Thyroid gland (tissue), 4 donors: Measurements from ENCODE around the gene TSPAN32. TPM values are rescaled to one million over a fixed set of nuclear protein-coding genes. Genes with fewer than 3 reads are reported as not detected.

Source experiments
- DNase-seq, 2 donors: peaks; one replicate each; pipeline ENCODE4 v3.0.0-alpha.2; 2019
- H3K27ac ChIP-seq, 3 donors: fragments of 200-600 bp; sonication (generic); 1 replicate in 2 of 3; 2 replicates in 1 of 3; pipeline ENCODE4 v1.5.1; 2016 to 2019; ENCODE audit warnings: mild to moderate bottlenecking in 1 of 3, moderate library complexity in 1 of 3
- H3K27me3 ChIP-seq: fragments of 200-600 bp; sonication (generic); one replicate; pipeline ENCODE4 v1.5.1; 2019
- H3K36me3 ChIP-seq, 2 donors: fragments of 200-600 bp; sonication (generic); one replicate each; pipeline ENCODE4 v1.5.1; 2016 to 2019
- H3K4me1 ChIP-seq, 2 donors: fragments of 200-600 bp; sonication (generic); one replicate each; pipeline ENCODE4 v1.5.1; 2017 to 2019
- H3K4me3 ChIP-seq, 3 donors: fragments of 200-600 bp; sonication (generic); replicated peaks in 1 of 3; 1 replicate in 2 of 3; 2 replicates in 1 of 3; pipeline ENCODE4 v1.5.1; 2016; ENCODE audit warnings: mild to moderate bottlenecking in 1 of 3
- H3K9me3 ChIP-seq: fragments of 200-600 bp; sonication (generic); one replicate; pipeline ENCODE4 v1.5.1; 2017
- POLR2A ChIP-seq, 2 donors: fragments of 450-650 bp; IDR thresholded peaks; one replicate each; pipeline ENCODE4 v1.6.1; 2017; ENCODE audit warnings: antibody characterized with exemption in 2 of 2, mild to moderate bottlenecking in 2 of 2, moderate library complexity in 1 of 2
- WGBS, 2 donors: methylation state at CpG; one replicate each; pipeline ENCODE4 v1.1.5; 2017; 5-methylcytosine and 5-hydroxymethylcytosine counted together
- intact Hi-C: fragments of 100-400 bp; cut with DNase I; formaldehyde crosslinking; loops from one replicate; pipeline ENCODE4 v1.15.1; 2023
- total RNA-seq, 4 donors: library from RNA; depleted of rRNA; stranded (reverse); fragments of >200 nt; gene quantifications; one replicate each; pipeline ENCODE4 v1.2.3, GENCODE V29; 2016
- TF ChIP-seq, protein P1 (sequence below), 6 experiments: fragments of 200-600 bp in 3 of 6; fragments of 450-650 bp in 3 of 6; sonication (generic) in 3 of 6; IDR thresholded peaks; one replicate each; pipeline ENCODE4 v1.5.1; 2016 to 2019; ENCODE audit warnings: antibody characterized with exemption in 6 of 6, mild to moderate bottlenecking in 2 of 6, inconsistent platforms in 1 of 6, moderate library complexity in 1 of 6

The TSPAN32 gene
- total RNA-seq, 4 donors from 2014 or later: 0.33 to 0.45 TPM; not detected in 2

DNA sequence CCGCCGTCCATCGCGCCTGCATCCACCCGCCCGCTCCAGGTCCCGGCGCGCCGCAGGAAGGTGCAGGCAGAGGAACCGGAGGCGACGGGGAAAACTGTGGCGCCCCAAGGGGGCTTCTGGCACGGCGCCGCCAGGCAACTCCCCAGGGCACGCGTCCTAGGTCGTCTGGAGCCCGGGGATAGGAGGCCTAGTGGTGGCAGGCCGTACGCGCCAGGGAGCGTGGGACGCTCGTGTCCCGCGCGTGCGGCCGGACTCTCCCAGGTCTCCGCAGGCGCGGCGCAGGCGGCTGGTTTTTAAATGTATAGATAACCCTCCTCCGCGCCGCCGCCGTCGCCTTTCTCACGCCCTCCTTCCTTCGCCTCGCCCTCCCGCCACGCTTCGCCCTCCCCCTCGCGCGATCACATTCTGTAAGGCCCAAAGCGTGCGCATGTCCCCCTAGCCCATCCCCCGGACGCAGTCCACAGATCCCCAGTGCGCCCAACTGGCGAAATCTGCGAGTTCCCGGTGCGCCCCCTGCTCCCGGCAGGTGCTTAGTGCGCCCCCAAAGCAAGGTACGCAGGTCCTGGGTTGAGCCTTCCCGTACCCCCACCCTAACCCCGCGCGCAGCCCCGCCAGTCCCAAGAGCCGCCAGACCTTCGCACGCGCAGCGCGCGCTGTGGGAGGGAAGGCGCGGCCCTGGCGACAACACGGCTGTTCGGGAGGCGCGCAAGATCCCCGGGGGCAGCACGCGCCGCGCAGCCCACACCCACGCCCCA lies 31.3 kb upstream of the TSPAN32 start, which contains the start of gene ASCL2:
ASCL2 (minus strand) TSS at position 267 of the 755 bp plus-strand sequence; CDS start at position 11, 256 bp downstream.
- TF ChIP-seq, protein P1, sequence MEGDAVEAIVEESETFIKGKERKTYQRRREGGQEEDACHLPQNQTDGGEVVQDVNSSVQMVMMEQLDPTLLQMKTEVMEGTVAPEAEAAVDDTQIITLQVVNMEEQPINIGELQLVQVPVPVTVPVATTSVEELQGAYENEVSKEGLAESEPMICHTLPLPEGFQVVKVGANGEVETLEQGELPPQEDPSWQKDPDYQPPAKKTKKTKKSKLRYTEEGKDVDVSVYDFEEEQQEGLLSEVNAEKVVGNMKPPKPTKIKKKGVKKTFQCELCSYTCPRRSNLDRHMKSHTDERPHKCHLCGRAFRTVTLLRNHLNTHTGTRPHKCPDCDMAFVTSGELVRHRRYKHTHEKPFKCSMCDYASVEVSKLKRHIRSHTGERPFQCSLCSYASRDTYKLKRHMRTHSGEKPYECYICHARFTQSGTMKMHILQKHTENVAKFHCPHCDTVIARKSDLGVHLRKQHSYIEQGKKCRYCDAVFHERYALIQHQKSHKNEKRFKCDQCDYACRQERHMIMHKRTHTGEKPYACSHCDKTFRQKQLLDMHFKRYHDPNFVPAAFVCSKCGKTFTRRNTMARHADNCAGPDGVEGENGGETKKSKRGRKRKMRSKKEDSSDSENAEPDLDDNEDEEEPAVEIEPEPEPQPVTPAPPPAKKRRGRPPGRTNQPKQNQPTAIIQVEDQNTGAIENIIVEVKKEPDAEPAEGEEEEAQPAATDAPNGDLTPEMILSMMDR (IDR thresholded peaks at IDR 0.05): no peak
- no peak for TF ChIP-seq POLR2A (IDR thresholded peaks at IDR 0.05)
- Histone ChIP-seq H3K27me3 (no peaks in the 10 kb centered on the region), H3K9me3 (no peaks in the 10 kb centered on the region), H3K27ac (peak within 1 kb of the TSS in 1 of 3 donors; percentile 46), H3K4me1 (peaks cover 7 to 40% of the 10 kb centered on the region in 2 donors), H3K36me3 (no peaks in the 10 kb centered on the region), H3K4me3 (peak within 1 kb of the TSS in 2 of 3 donors; percentile 25 to 54)
- WGBS, 2 donors: 3 to 8% methylated on average over 15 to 22 of the region's 89 CpGs
- DNase-seq: no peak
- intact Hi-C loops: no loop called here

DNA sequence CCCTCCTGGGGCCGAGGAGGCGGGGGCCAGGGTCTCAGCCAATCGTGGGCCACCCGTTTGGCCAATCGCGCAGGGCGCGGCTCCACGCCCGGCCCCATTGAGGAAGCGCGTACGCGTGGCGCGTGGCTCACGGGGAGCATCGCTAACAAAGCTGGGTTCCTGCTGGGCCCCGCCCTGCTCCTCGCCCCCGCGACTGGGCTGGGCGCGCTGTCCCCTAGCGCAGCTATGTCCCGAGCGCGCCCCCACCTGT lies 30.8 kb upstream of the TSPAN32 start:
- Histone ChIP-seq H3K27me3 (no peaks in the 10 kb centered on the region), H3K4me1 (peaks cover 7 to 40% of the 10 kb centered on the region in 2 donors), H3K27ac (no peak overlapping the region), H3K9me3 (no peaks in the 10 kb centered on the region), H3K36me3 (no peaks in the 10 kb centered on the region), H3K4me3 (no peak overlapping the region)
- 4% methylated on average over 5 of the region's 28 CpGs; no CpG with 5 or more reads in 1 of the 2 donors for WGBS, 2 donors
- TF ChIP-seq, protein P1 (IDR thresholded peaks at IDR 0.05): no peak
- TF ChIP-seq POLR2A (IDR thresholded peaks at IDR 0.05): no peak
- DNase-seq: peak; percentile 25 to 26
- intact Hi-C loops: no loop called here

DNA sequence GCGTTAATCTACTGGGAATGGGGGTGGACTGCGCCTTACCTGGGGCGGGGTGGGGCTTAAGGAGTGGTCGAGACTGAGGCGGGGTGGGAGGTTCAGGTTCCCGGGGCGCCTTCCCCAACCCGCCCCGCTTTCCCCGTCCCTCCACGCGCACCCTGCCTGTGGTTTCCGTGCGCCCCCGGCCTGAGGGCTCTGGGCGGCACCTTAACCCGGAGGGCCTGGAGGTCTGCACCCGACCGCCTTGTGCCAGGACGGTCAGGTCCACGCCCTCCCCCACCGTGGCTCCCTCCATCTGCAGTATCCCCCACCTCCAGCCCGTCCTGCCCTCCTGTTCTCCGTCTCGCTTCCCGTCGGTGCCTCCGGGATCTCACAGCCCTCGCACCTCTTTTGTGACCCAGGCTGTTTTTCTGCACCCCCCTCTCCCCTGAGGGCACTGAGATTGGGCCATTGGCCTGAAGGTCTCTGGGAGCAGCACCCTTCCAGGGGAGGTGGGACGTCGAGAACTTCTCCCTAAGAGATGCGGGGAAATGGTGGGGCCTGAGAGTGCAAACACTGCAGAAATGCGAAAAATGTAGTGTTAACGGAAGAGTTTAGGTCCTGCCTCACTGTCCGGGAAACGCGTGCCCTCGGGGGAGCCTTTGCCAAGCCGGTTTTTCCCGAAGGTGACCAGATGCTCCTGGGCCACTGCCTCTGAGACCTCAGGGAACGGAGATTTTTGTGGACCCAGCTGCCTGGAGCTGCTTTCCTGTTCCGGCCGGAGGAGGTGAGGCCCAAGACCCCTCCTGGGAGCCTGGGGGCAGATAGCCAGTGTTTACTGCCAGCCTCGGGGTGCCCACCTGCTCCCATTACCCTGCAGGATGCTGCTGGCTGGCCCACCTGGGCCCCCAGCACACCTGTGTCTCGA lies 30.2 kb upstream of the TSPAN32 start:
- Histone ChIP-seq H3K27me3 (no peaks in the 10 kb centered on the region), H3K4me1 (peaks cover 7 to 40% of the 10 kb centered on the region in 2 donors), H3K4me3 (no peak overlapping the region), H3K27ac (no peak overlapping the region), H3K9me3 (no peaks in the 10 kb centered on the region), H3K36me3 (no peaks in the 10 kb centered on the region)
- no peak for DNase-seq
- TF ChIP-seq POLR2A (IDR thresholded peaks at IDR 0.05): no peak
- TF ChIP-seq, protein P1 (IDR thresholded peaks at IDR 0.05): no peak
- WGBS, 2 donors: 37 to 45% methylated on average over 30 to 37 of the region's 45 CpGs
- intact Hi-C loops: no loop called here

DNA sequence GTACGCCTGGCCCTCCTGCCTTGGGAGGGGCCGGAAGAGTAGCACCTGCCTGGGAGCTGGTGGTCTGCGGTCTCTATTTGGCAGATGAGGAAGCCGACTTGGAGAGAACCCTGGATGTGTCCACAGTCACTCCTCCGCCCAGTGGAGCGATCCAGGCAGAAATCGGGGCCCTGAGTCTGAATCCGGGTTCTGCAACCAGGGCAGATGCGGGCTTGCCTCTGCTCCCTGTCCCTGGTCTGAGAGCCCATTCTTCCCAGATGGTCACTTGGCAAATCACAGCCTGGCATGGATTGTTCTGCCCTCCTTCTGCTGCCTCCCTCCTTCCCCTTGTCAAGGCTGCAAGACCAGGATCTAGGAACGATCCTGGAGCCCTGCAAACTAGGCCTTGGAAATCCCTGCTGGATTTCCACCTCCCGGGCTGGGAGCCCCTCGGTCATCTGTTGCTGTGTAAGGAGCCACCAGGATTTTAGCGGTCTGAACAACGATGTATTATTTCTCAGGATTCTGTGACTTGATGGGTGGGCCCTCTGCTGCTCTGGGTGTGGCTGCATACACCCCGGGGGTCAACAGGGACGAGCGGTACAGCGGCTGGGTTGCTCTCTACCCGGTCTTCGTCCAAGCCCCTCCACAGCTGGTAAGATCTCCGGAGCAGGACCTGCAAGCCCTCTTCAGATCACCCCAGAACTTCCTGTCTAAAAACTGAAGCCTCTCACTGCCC lies 29.4 kb upstream of the TSPAN32 start:
- WGBS, 2 donors: 89 to 90% methylated on average over 12 to 20 of the region's 21 CpGs
- H3K27me3 ChIP-seq: no peaks in the 10 kb centered on the region
- TF ChIP-seq, protein P1 (IDR thresholded peaks at IDR 0.05): no peak
- TF ChIP-seq POLR2A (IDR thresholded peaks at IDR 0.05): no peak
- peaks cover 7 to 40% of the 10 kb centered on the region in 2 donors for H3K4me1 ChIP-seq
- H3K27ac ChIP-seq: no peak overlapping the region
- no peaks in the 10 kb centered on the region for H3K9me3 ChIP-seq
- intact Hi-C loops: no loop called here
- no peak for DNase-seq
- H3K4me3 ChIP-seq: no peak overlapping the region
- H3K36me3 ChIP-seq: no peaks in the 10 kb centered on the region
